H9 (cell line): ENCODE results near the gene RYR3. TPM values are rescaled to one million over a fixed set of nuclear protein-coding genes. Genes with fewer than 3 reads are reported as not detected.

Experiments
- DNase-seq: peaks from one replicate; pipeline ENCODE4 v3.0.0-alpha.2; 2017
- H2AFZ ChIP-seq: one replicate; pipeline ENCODE4 v1.6.1; 2013; ENCODE audit warnings: mild to moderate bottlenecking, low read length, control low read depth, moderate library complexity
- H2AK5ac ChIP-seq: 2 replicates; pipeline ENCODE4 v1.6.1; 2013; ENCODE audit warnings: low read length, control low read depth, mixed read lengths; ENCODE audit not compliant: insufficient read length
- H2BK120ac ChIP-seq: one replicate; pipeline ENCODE4 v1.6.1; 2013; ENCODE audit warnings: low read depth, mild to moderate bottlenecking, low read length, control low read depth, inconsistent platforms; ENCODE audit not compliant: poor library complexity, severe bottlenecking
- H2BK12ac ChIP-seq: 2 replicates; pipeline ENCODE4 v1.6.1; 2013; ENCODE audit warnings: low read length, control low read depth, mixed read lengths, low read depth; ENCODE audit not compliant: insufficient read length
- H2BK15ac ChIP-seq: 2 replicates; pipeline ENCODE4 v1.6.1; 2013; ENCODE audit warnings: low read depth, low read length, control low read depth
- H2BK20ac ChIP-seq: one replicate; pipeline ENCODE4 v1.6.1; 2013; ENCODE audit warnings: low read depth, mild to moderate bottlenecking, low read length, control low read depth, inconsistent platforms; ENCODE audit not compliant: poor library complexity, severe bottlenecking
- H2BK5ac ChIP-seq: 2 replicates; pipeline ENCODE4 v1.6.1; 2013; ENCODE audit warnings: low read length, control low read depth, mixed read lengths; ENCODE audit not compliant: insufficient read length
- H3K14ac ChIP-seq: 2 replicates; pipeline ENCODE4 v1.6.1; 2013; ENCODE audit warnings: low read length, control low read depth; ENCODE audit not compliant: insufficient read depth
- H3K18ac ChIP-seq: 2 replicates; pipeline ENCODE4 v1.6.1; 2013; ENCODE audit warnings: low read depth, mild to moderate bottlenecking, mixed read lengths, low read length, control low read depth; ENCODE audit not compliant: insufficient read length
- H3K23ac ChIP-seq: 2 replicates; pipeline ENCODE4 v1.6.1; 2013; ENCODE audit warnings: low read length, control low read depth, mixed read lengths, low read depth; ENCODE audit not compliant: insufficient read length
- H3K23me2 ChIP-seq: 2 replicates; pipeline ENCODE4 v1.6.1; 2013; ENCODE audit warnings: low read depth, mild to moderate bottlenecking, mixed read lengths, low read length, control low read depth; ENCODE audit not compliant: insufficient read length, poor library complexity, severe bottlenecking
- H3K27ac ChIP-seq: 2 replicates; pipeline ENCODE4 v1.5.1; 2013; ENCODE audit warnings: low read length, control low read depth, mixed read lengths, low read depth; ENCODE audit not compliant: insufficient read length
- H3K27me3 ChIP-seq: 2 replicates; pipeline ENCODE4 v1.6.1; 2013; ENCODE audit warnings: low read length, control low read depth, inconsistent platforms; ENCODE audit not compliant: insufficient read depth
- H3K4ac ChIP-seq: 2 replicates; pipeline ENCODE4 v1.6.1; 2013; ENCODE audit warnings: low read depth, mild to moderate bottlenecking, control low read depth, inconsistent platforms, low read length, moderate library complexity
- H3K4me1 ChIP-seq: 2 replicates; pipeline ENCODE4 v1.6.1; 2013; ENCODE audit warnings: low read length, control low read depth, inconsistent platforms; ENCODE audit not compliant: insufficient read depth
- H3K4me2 ChIP-seq: 2 replicates; pipeline ENCODE4 v1.6.1; 2013; ENCODE audit warnings: low read length, control low read depth, mixed read lengths; ENCODE audit not compliant: insufficient read length, insufficient read depth
- H3K56ac ChIP-seq: 2 replicates; pipeline ENCODE4 v1.6.1; 2013; ENCODE audit warnings: low read depth, mild to moderate bottlenecking, mixed read lengths, low read length, control low read depth; ENCODE audit not compliant: insufficient read length
- H3K79me1 ChIP-seq: 2 replicates; pipeline ENCODE4 v1.6.1; 2013; ENCODE audit warnings: low read depth, mild to moderate bottlenecking, moderate library complexity, low read length, control low read depth, inconsistent platforms; ENCODE audit not compliant: insufficient read depth, poor library complexity, severe bottlenecking
- H3K79me2 ChIP-seq: 2 replicates; pipeline ENCODE4 v1.6.1; 2013; ENCODE audit warnings: low read length, control low read depth, inconsistent platforms; ENCODE audit not compliant: insufficient read depth
- H3K9ac ChIP-seq: 2 replicates; pipeline ENCODE4 v1.6.1; 2013; ENCODE audit warnings: low read length, control low read depth, mixed read lengths; ENCODE audit not compliant: insufficient read length; ENCODE audit errors: extremely low read depth
- H3K9me3 ChIP-seq: one replicate; pipeline ENCODE4 v1.6.1; 2013; ENCODE audit warnings: low read depth, low read length, inconsistent platforms; ENCODE audit not compliant: control insufficient read depth
- H3T11ph ChIP-seq: one replicate; pipeline ENCODE4 v1.6.1; 2013; ENCODE audit warnings: mild to moderate bottlenecking, low read length, control low read depth, inconsistent platforms
- H4K20me1 ChIP-seq: one replicate; pipeline ENCODE4 v1.6.1; 2013; ENCODE audit not compliant: control insufficient read depth, insufficient read length, insufficient read depth
- H4K5ac ChIP-seq: 2 replicates; pipeline ENCODE4 v1.6.1; 2013; ENCODE audit warnings: low read depth, mild to moderate bottlenecking, mixed read lengths, low read length, control low read depth; ENCODE audit not compliant: insufficient read length
- H4K8ac ChIP-seq: replicated peaks from 2 replicates; pipeline ENCODE4 v1.6.1; 2013; ENCODE audit warnings: low read length, control low read depth, mixed read lengths, low read depth; ENCODE audit not compliant: insufficient read length
- H4K91ac ChIP-seq: 2 replicates; pipeline ENCODE4 v1.6.1; 2013; ENCODE audit warnings: low read depth, mild to moderate bottlenecking, moderate library complexity, mixed read lengths, low read length, control low read depth; ENCODE audit not compliant: insufficient read length
- H3K27ac Mint-ChIP-seq, 3 experiments: 2 replicates in 2 of 3; 3 replicates in 1 of 3; pipeline ENCODE4 v1.8.0; 2020 to 2021; ENCODE audit warnings: mixed read lengths in 3 of 3, mild to moderate bottlenecking in 1 of 3, moderate library complexity in 1 of 3
- H3K27me3 Mint-ChIP-seq: 2 replicates; pipeline ENCODE4 v1.8.0; 2021; ENCODE audit warnings: low read depth, mild to moderate bottlenecking, moderate library complexity, mixed read lengths
- H3K36me3 Mint-ChIP-seq, 3 experiments: 2 replicates in 2 of 3; 3 replicates in 1 of 3; pipeline ENCODE4 v1.8.0; 2020 to 2021; ENCODE audit warnings: low read depth in 3 of 3, mixed read lengths in 3 of 3; ENCODE audit not compliant: insufficient read depth in 1 of 3
- H3K4me1 Mint-ChIP-seq, 2 experiments: 2 replicates each; pipeline ENCODE4 v1.8.0; 2020; ENCODE audit warnings: mixed read lengths in 2 of 2
- H3K4me3 Mint-ChIP-seq, 2 experiments: 2 replicates in 1 of 2; 3 replicates in 1 of 2; pipeline ENCODE4 v1.8.0; 2020 to 2021; ENCODE audit warnings: mild to moderate bottlenecking in 2 of 2, mixed read lengths in 2 of 2, moderate library complexity in 1 of 2
- H3K9me3 Mint-ChIP-seq, 2 experiments: 2 replicates in 1 of 2; 3 replicates in 1 of 2; pipeline ENCODE4 v1.8.0; 2020; ENCODE audit warnings: mild to moderate bottlenecking in 2 of 2, mixed read lengths in 2 of 2, moderate library complexity in 1 of 2
- WGBS: extraction: QIAGEN DNeasy Blood & Tissue Kit; methylation state at CpG from one replicate; pipeline ENCODE4 v1.1.7; 2013; ENCODE audit warnings: missing lambda C conversion rate, low lambda C conversion rate, mixed read lengths; ENCODE audit not compliant: insufficient read length; ENCODE audit errors: extremely low coverage; 5-methylcytosine and 5-hydroxymethylcytosine counted together
- total RNA-seq: library from RNA; stranded (reverse); gene quantifications from 2 replicates; pipeline ENCODE4 v1.2.1, GENCODE V29; 2021
- TF ChIP-seq, protein P1 (sequence below): fragments of 200-600 bp; sonication (generic); conservative IDR thresholded peaks from 3 replicates; pipeline ENCODE4 v1.8.0; 2021; ENCODE audit warnings: antibody characterized with exemption, mild to moderate bottlenecking

RYR3 gene
- total RNA-seq, 1 experiment from 2014 or later = 0.85 TPM

DNA sequence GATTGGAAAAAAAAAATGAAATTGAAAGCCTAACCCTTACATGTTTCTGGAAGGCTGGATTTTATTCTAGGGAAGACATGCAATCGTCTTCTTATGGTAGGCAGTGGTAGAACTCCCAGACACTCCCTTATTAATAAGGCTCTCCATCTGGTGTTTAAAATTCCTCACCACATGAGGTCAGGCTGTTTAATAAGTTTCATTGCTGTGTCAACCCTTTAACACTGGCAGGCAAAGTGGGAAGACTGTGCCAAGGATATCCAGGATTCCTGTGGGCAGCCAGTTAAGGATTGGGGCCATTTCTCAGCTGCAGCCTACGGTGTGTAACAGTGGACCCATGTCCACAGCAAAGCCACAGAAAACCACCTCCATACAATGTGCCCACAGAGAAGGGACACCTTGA is 432.0 kb downstream of the RYR3 start:
- WGBS = no CpG with 5 or more reads among the region's 2 CpGs
- H2BK12ac ChIP-seq = no peak overlapping the region

More for the DNA sequence above, 432.0 kb downstream of the RYR3 start:
- Histone ChIP-seq H4K20me1 (no peaks in the 10 kb centered on the region), H3K4ac (no peak overlapping the region), H3K4me2 (no peak overlapping the region), H2AFZ (no peak overlapping the region), H3T11ph (no peak overlapping the region), H3K27me3 (no peaks in the 10 kb centered on the region), H3K56ac (no peak overlapping the region), H2BK15ac (no peak overlapping the region), H3K4me1 (peaks cover 7% of the 10 kb centered on the region; the same call in 1 of the 2 replicates), H3K79me1 (no peaks in the 10 kb centered on the region), H2BK5ac (no peak overlapping the region), H3K79me2 (no peaks in the 10 kb centered on the region), H2BK120ac (no peak overlapping the region), H2AK5ac (no peak overlapping the region), H3K9me3 (no peaks in the 10 kb centered on the region), H4K8ac (no peak overlapping the region), H4K91ac (no peak overlapping the region), H2BK20ac (no peak overlapping the region), H3K27ac (no peak overlapping the region), H3K14ac (no peak overlapping the region), H3K9ac (no peak overlapping the region), H4K5ac (no peak overlapping the region), H3K23ac (no peak overlapping the region), H3K18ac (no peak overlapping the region), H3K23me2 (no peaks in the 10 kb centered on the region)
- peaks cover 10 to 14% of the 10 kb centered on the region in 2 experiments for H3K4me1 Mint-ChIP-seq
- H3K9me3 Mint-ChIP-seq = no peaks in the 10 kb centered on the region
- H3K36me3 Mint-ChIP-seq = no peaks in the 10 kb centered on the region
- no peaks in the 10 kb centered on the region for H3K27me3 Mint-ChIP-seq
- DNase-seq = no peak
- TF ChIP-seq, protein P1, sequence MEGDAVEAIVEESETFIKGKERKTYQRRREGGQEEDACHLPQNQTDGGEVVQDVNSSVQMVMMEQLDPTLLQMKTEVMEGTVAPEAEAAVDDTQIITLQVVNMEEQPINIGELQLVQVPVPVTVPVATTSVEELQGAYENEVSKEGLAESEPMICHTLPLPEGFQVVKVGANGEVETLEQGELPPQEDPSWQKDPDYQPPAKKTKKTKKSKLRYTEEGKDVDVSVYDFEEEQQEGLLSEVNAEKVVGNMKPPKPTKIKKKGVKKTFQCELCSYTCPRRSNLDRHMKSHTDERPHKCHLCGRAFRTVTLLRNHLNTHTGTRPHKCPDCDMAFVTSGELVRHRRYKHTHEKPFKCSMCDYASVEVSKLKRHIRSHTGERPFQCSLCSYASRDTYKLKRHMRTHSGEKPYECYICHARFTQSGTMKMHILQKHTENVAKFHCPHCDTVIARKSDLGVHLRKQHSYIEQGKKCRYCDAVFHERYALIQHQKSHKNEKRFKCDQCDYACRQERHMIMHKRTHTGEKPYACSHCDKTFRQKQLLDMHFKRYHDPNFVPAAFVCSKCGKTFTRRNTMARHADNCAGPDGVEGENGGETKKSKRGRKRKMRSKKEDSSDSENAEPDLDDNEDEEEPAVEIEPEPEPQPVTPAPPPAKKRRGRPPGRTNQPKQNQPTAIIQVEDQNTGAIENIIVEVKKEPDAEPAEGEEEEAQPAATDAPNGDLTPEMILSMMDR = no peak
- H3K27ac Mint-ChIP-seq = no peak overlapping the region
- H3K4me3 Mint-ChIP-seq = no peak overlapping the region
